ENCODE results near the gene KCNK6.

Gene KCNK6

DNA sequence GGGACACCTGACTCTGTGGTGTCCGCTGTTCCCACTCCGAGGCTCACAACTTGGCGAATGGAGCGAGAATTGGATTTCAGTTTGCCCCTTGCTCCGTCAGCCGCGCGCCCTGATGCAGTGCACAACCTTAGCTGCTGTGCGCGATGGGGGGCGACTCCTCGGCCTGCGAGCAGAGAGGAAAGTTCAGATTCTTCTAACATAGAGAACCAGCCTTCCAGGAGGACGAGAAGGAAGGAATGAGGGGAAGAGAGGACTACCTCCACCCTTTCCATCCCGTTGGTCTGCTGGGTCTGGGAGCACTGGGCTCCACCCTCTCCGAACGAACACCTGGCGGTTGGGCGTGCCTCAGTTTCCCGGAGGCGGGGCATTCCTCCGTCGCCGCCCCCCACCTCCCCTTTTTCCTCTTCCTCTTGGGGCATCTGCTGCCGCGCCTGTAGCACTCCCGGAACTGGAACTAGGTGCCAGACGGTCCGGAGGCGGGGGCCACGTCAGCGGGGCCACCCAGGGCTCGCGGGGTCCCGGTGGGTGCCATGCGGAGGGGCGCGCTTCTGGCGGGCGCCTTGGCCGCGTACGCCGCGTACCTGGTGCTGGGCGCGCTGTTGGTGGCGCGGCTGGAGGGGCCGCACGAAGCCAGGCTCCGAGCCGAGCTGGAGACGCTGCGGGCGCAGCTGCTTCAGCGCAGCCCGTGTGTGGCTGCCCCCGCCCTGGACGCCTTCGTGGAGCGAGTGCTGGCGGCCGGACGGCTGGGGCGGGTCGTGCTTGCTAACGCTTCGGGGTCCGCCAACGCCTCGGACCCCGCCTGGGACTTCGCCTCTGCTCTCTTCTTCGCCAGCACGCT is at the start of gene KCNK6:
Gene KCNK6, plus strand, starts transcription at position 425 of the 838 bp plus-strand sequence. Its CDS starts 106 bp downstream, at position 531.
- no peak for TF ChIP-seq CTCF (IDR thresholded peaks at IDR 0.05)
- Mint-ChIP-seq H3K4me3 (peak within 1 kb of the TSS; percentile 73), H3K27me3 (ENCODE audit: low read depth, poor library complexity) (peaks cover 78% of the 10 kb centered on the region), H3K36me3 (ENCODE audit: low read depth) (no peaks in the 10 kb centered on the region), H3K27ac (no peak within 1 kb of the TSS), H3K4me1 (peaks cover 17% of the 10 kb centered on the region), H3K9me3 (no peaks in the 10 kb centered on the region)
- DNase-seq = peak; percentile 65

DNA sequence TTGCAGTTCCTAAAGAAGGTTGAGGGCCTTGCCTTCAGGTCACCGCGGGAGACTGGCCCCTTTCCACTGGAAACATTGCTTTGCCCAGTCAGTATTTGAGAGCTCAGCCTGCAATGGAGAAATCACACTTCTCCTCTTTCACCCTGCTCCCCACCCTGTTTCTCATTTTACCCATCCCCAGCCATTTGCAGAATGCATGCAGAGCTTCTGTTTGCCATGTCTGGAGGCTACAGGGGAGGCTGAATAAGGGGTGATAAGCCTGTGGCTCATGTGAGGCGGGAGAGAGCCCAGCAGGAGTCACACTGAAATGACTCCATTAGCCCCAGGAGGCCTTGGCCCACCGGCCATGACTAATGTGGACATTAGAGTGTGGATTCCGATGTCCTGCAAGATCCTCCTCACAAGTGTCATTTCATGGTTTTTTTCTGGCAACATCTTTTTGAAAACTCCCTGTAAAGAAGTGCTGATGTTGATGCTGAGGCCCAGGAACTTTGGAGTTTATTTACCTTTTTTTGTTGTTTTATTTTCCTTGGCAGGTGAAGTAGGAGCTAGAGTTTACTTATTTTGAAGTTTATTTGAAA is 49.0 kb upstream of the KCNK6 start:
- Mint-ChIP-seq H3K4me1 (peaks cover 55% of the 10 kb centered on the region), H3K36me3 (ENCODE audit: low read depth) (no peaks in the 10 kb centered on the region), H3K27me3 (ENCODE audit: low read depth, poor library complexity) (peaks cover 12% of the 10 kb centered on the region), H3K9me3 (no peaks in the 10 kb centered on the region), H3K4me3 (no peak overlapping the region), H3K27ac (peak overlapping the region; percentile 49)
- DNase-seq = no peak
- TF ChIP-seq CTCF (IDR thresholded peaks at IDR 0.05) = no peak

DNA sequence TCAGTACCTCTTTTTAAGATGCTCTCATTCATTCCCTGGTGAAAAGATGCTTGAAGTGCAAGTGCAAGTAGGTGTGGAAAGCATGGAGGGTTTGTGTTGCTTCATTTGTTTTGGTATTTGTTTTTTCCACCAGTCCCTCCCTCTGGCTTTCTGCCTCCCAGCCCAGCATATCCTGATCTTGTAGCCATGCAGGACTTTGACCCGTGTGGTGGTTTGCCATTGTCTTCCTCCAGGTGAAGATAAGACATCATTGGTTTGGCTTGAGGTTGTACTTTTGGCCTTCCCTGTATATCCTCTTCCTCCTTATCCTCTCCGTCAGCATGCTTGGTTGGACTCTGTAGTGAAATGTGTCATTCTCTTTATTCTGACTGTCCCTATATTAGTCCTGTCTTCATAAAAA is 46.1 kb upstream of the KCNK6 start:
- no peak for DNase-seq
- Mint-ChIP-seq H3K36me3 (ENCODE audit: low read depth) (no peaks in the 10 kb centered on the region), H3K27me3 (ENCODE audit: low read depth, poor library complexity) (peaks cover 12% of the 10 kb centered on the region), H3K4me3 (no peak overlapping the region), H3K27ac (no peak overlapping the region), H3K4me1 (peaks cover 36% of the 10 kb centered on the region), H3K9me3 (no peaks in the 10 kb centered on the region)
- no peak for TF ChIP-seq CTCF (IDR thresholded peaks at IDR 0.05)

GRCh38 chr19:38274739-38275138 is 44.9 kb upstream of the KCNK6 start:
- Mint-ChIP-seq H3K4me1 (peaks cover 30% of the 10 kb centered on the region), H3K27me3 (ENCODE audit: low read depth, poor library complexity) (peaks cover 12% of the 10 kb centered on the region), H3K9me3 (no peaks in the 10 kb centered on the region), H3K4me3 (no peak overlapping the region), H3K36me3 (ENCODE audit: low read depth) (no peaks in the 10 kb centered on the region), H3K27ac (no peak overlapping the region)
- no peak for TF ChIP-seq CTCF (IDR thresholded peaks at IDR 0.05)
- no peak for DNase-seq

DNA sequence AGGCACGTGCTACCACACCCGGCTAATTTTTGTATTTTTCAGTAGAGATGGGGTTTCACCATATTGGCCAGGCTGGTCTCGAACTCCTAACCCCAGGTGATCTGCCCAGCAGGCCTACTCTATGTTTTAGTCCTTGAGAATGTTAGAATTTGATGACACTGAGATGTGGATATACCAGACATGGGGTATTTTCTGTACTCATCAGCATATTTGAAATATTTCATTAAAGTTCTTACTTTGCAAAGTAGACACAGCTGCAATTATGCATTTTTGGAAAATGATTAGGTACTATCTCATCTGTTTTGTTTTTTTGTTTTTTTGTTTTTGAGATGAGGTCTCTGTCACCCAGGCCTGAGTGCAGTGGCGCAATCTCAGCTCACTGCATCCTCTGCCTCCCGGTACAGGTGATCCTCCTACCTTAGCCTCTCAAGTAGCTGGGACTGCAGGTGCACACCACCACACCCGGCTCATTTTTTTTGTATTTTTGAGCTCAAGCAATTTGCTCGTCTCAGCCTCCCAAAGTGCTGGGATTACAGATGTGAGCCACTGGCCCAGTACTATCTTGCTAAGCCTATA is 42.6 kb upstream of the KCNK6 start:
- H3K4me3 Mint-ChIP-seq = no peak overlapping the region
- H3K27ac Mint-ChIP-seq = no peak overlapping the region
- H3K36me3 Mint-ChIP-seq (ENCODE audit: low read depth) = no peaks in the 10 kb centered on the region
- no peaks in the 10 kb centered on the region for H3K9me3 Mint-ChIP-seq
- DNase-seq = no peak
- peaks cover 25% of the 10 kb centered on the region for H3K4me1 Mint-ChIP-seq
- H3K27me3 Mint-ChIP-seq (ENCODE audit: low read depth, poor library complexity) = peaks cover 4% of the 10 kb centered on the region
- TF ChIP-seq CTCF (IDR thresholded peaks at IDR 0.05) = no peak

Measured in nephron progenitor cell (in vitro differentiated cells).